BLaER1 (cell line): ENCODE measurements around the gene PREPL.
"Not testable (repeated sequence)": the region's sequence is repeated elsewhere in the genome, so short reads cannot be mapped to it uniquely, and the experiment has no call there.

ENCODE experiments used
- H3K27ac ChIP-seq: shearing (Covaris generic); formaldehyde crosslinking; 2 replicates; pipeline ENCODE4 v1.8.1; 2022
- H3K27me3 ChIP-seq: shearing (Covaris generic); formaldehyde crosslinking; 2 replicates; pipeline ENCODE4 v1.8.1; 2022
- H3K36me3 ChIP-seq: shearing (Covaris generic); formaldehyde crosslinking; 2 replicates; pipeline ENCODE4 v1.8.1; 2022
- H3K4me1 ChIP-seq: shearing (Covaris generic); formaldehyde crosslinking; 2 replicates; pipeline ENCODE4 v1.8.1; 2022
- H3K4me2 ChIP-seq: shearing (Covaris generic); formaldehyde crosslinking; 2 replicates; pipeline ENCODE4 v1.8.1; 2022
- H3K4me3 ChIP-seq: shearing (Covaris generic); formaldehyde crosslinking; 2 replicates; pipeline ENCODE4 v1.8.1; 2022
- H3K9ac ChIP-seq: shearing (Covaris generic); formaldehyde crosslinking; 2 replicates; pipeline ENCODE4 v1.8.1; 2022
- H3K9me3 ChIP-seq: shearing (Covaris generic); formaldehyde crosslinking; 2 replicates; pipeline ENCODE4 v1.8.1; 2022
- H4K20me1 ChIP-seq: shearing (Covaris generic); formaldehyde crosslinking; 2 replicates; pipeline ENCODE4 v1.8.1; 2022
- Cebpa-rat ChIP-seq: shearing (Covaris generic); IDR thresholded peaks from 2 replicates; pipeline ENCODE4 v1.8.1; 2022

The PREPL gene

GRCh38 chr2:44326548-44327264, 34.6 kb downstream of the PREPL start:
- Histone ChIP-seq H3K27ac (no peak overlapping the region), H4K20me1 (no peaks in the 10 kb centered on the region), H3K4me3 (no peak overlapping the region), H3K9me3 (no peaks in the 10 kb centered on the region), H3K36me3 (peaks cover 67% of the 10 kb centered on the region), H3K4me1 (peaks cover 15% of the 10 kb centered on the region), H3K4me2 (no peak overlapping the region), H3K27me3 (no peaks in the 10 kb centered on the region), H3K9ac (no peak overlapping the region)
- TF ChIP-seq Cebpa-rat, result no peak

- H3K9me3 ChIP-seq, result no peaks in the 10 kb centered on the region
- no peak overlapping the region for H3K4me2 ChIP-seq
- H3K27me3 ChIP-seq, result no peaks in the 10 kb centered on the region
- no peak overlapping the region for H3K27ac ChIP-seq
- no peaks in the 10 kb centered on the region for H4K20me1 ChIP-seq
- no peak for TF ChIP-seq Cebpa-rat
- peaks cover 67% of the 10 kb centered on the region for H3K36me3 ChIP-seq
- no peak overlapping the region for H3K9ac ChIP-seq
- peaks cover 15% of the 10 kb centered on the region for H3K4me1 ChIP-seq
- no peak overlapping the region for H3K4me3 ChIP-seq
These were observed 35.4 kb downstream of the PREPL start for GRCh38 chr2:44325897-44326296.

GRCh38 chr2:44324971-44325426, 36.3 kb downstream of the PREPL start:
- Histone ChIP-seq H3K9ac (no peak overlapping the region), H4K20me1 (no peaks in the 10 kb centered on the region), H3K9me3 (no peaks in the 10 kb centered on the region), H3K36me3 (peaks cover 74% of the 10 kb centered on the region), H3K4me2 (no peak overlapping the region), H3K27me3 (no peaks in the 10 kb centered on the region), H3K27ac (no peak overlapping the region), H3K4me3 (no peak overlapping the region), H3K4me1 (peaks cover 11% of the 10 kb centered on the region)
- TF ChIP-seq Cebpa-rat, result no peak

GRCh38 chr2:44321360-44321759, 39.9 kb downstream of the PREPL start:
- Histone ChIP-seq H3K36me3 (peaks cover 57% of the 10 kb centered on the region), H3K4me3 (no peak overlapping the region), H3K27ac (no peak overlapping the region), H3K9ac (no peak overlapping the region), H3K9me3 (no peaks in the 10 kb centered on the region), H4K20me1 (no peaks in the 10 kb centered on the region), H3K4me2 (no peak overlapping the region), H3K4me1 (no peaks in the 10 kb centered on the region), H3K27me3 (no peaks in the 10 kb centered on the region)
- TF ChIP-seq Cebpa-rat, result no peak

- Histone ChIP-seq H3K9me3 (no peaks in the 10 kb centered on the region), H3K4me2 (no peak overlapping the region), H3K9ac (no peak overlapping the region), H3K4me3 (no peak overlapping the region), H3K27me3 (no peaks in the 10 kb centered on the region), H3K27ac (no peak overlapping the region), H3K4me1 (no peaks in the 10 kb centered on the region), H3K36me3 (peaks cover 57% of the 10 kb centered on the region), H4K20me1 (no peaks in the 10 kb centered on the region)
- no peak for TF ChIP-seq Cebpa-rat
These were observed 40.5 kb downstream of the PREPL start for GRCh38 chr2:44320832-44321231.

GRCh38 chr2:44315945-44316344, 45.3 kb downstream of the PREPL start:
- Histone ChIP-seq H3K9me3 (peaks cover 8% of the 10 kb centered on the region), H3K4me3 (no peak overlapping the region), H4K20me1 (no peaks in the 10 kb centered on the region), H3K4me1 (no peaks in the 10 kb centered on the region), H3K27me3 (no peaks in the 10 kb centered on the region), H3K27ac (no peak overlapping the region), H3K4me2 (no peak overlapping the region), H3K9ac (no peak overlapping the region), H3K36me3 (peaks cover 48% of the 10 kb centered on the region)
- no peak for TF ChIP-seq Cebpa-rat

- H3K27ac ChIP-seq, result no peak overlapping the region
- no peak overlapping the region for H3K9ac ChIP-seq
- H4K20me1 ChIP-seq, result no peaks in the 10 kb centered on the region
- TF ChIP-seq Cebpa-rat, result no peak
- no peak overlapping the region for H3K4me2 ChIP-seq
- no peak overlapping the region for H3K4me3 ChIP-seq
- no peaks in the 10 kb centered on the region for H3K27me3 ChIP-seq
- H3K4me1 ChIP-seq, result no peaks in the 10 kb centered on the region
- H3K9me3 ChIP-seq, result peaks cover 24% of the 10 kb centered on the region
- H3K36me3 ChIP-seq, result peaks cover 44% of the 10 kb centered on the region
These were observed 46.9 kb downstream of the PREPL start for GRCh38 chr2:44314362-44314761.

GRCh38 chr2:44310287-44310686, 51.0 kb downstream of the PREPL start:
- Histone ChIP-seq H3K4me3 (no peak overlapping the region), H3K36me3 (peaks cover 33% of the 10 kb centered on the region), H3K27me3 (no peaks in the 10 kb centered on the region), H3K27ac (no peak overlapping the region), H3K4me1 (no peaks in the 10 kb centered on the region), H3K9ac (no peak overlapping the region), H4K20me1 (no peaks in the 10 kb centered on the region), H3K4me2 (no peak overlapping the region), H3K9me3 (peaks cover 25% of the 10 kb centered on the region)
- no peak for TF ChIP-seq Cebpa-rat

GRCh38 chr2:44305882-44306281, 55.4 kb downstream of the PREPL start:
- H3K4me2 ChIP-seq, result no peak overlapping the region
- no peaks in the 10 kb centered on the region for H4K20me1 ChIP-seq
- H3K36me3 ChIP-seq, result peaks cover 10% of the 10 kb centered on the region
- no peak overlapping the region for H3K4me3 ChIP-seq
- no peak for TF ChIP-seq Cebpa-rat
- no peak overlapping the region for H3K27ac ChIP-seq
- no peaks in the 10 kb centered on the region for H3K4me1 ChIP-seq
- H3K9me3 ChIP-seq, result peaks cover 16% of the 10 kb centered on the region
- H3K9ac ChIP-seq, result no peak overlapping the region
- H3K27me3 ChIP-seq, result no peaks in the 10 kb centered on the region

GRCh38 chr2:44304258-44304657, 57.0 kb downstream of the PREPL start:
- Histone ChIP-seq H3K4me3 (no peak overlapping the region), H3K36me3 (no peaks in the 10 kb centered on the region), H3K4me1 (no peaks in the 10 kb centered on the region), H3K4me2 (no peak overlapping the region), H3K27ac (no peak overlapping the region), H3K27me3 (no peaks in the 10 kb centered on the region), H3K9me3 (no peaks in the 10 kb centered on the region; the same call in 1 of the 2 replicates), H4K20me1 (no peaks in the 10 kb centered on the region), H3K9ac (no peak overlapping the region)
- TF ChIP-seq Cebpa-rat, result no peak

GRCh38 chr2:44303766-44304165, 57.5 kb downstream of the PREPL start:
- H3K9ac ChIP-seq, H3K4me3 ChIP-seq, H3K9me3 ChIP-seq, H3K4me2 ChIP-seq, H4K20me1 ChIP-seq, H3K36me3 ChIP-seq, H3K27me3 ChIP-seq, H3K27ac ChIP-seq, H3K4me1 ChIP-seq: not testable (repeated sequence)
